Measurements from ENCODE around the gene SF1. TPM values are rescaled to one million over a fixed set of nuclear protein-coding genes. Genes with fewer than 3 reads are reported as not detected.

SF1 gene
- total RNA-seq, 1 donor from 2014 or later: 140 TPM

DNA sequence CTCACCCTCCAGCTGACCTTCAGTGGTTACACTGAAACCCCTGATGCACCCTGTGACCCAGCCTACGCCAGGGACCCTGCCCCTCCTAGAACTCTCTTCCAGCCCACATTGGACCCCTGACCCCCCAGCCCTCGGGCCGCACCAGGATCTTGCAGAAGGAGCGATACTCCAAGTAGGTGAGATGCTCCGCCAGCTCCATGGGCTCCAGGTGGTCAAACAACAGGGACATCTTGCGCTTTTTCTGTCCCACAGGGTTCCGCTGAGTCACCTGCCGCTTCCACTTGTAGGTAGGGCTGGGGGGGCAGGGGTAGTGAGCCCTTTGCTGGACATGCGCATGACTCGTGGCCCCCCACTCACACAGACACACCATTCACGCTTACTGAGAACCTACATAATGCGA is 38.5 kb downstream of the SF1 start:
- no peaks in the 10 kb centered on the region for H3K79me2 ChIP-seq (ENCODE audit: low read depth)
- peaks cover 26% of the 10 kb centered on the region for H4K20me1 ChIP-seq (ENCODE audit: low read depth)
- H3K4me3 Mint-ChIP-seq: no peak overlapping the region
- no peak overlapping the region for H3K9ac ChIP-seq
- H3K4me3 ChIP-seq: no peak overlapping the region
- H3K27me3 ChIP-seq: peaks cover 60% of the 10 kb centered on the region
- peaks cover 25% of the 10 kb centered on the region for H3K4me1 Mint-ChIP-seq
- H3K36me3 ChIP-seq: no peaks in the 10 kb centered on the region
- no peak overlapping the region for H3K27ac ChIP-seq
- H3K9me3 Mint-ChIP-seq: no peaks in the 10 kb centered on the region
- H3K4me1 ChIP-seq: peaks cover 14% of the 10 kb centered on the region
- peaks cover 34% of the 10 kb centered on the region for H3K27me3 Mint-ChIP-seq (ENCODE audit: insufficient read depth, low read depth)
- peaks cover 18% of the 10 kb centered on the region for H3F3A ChIP-seq (ENCODE audit: low read depth)
- H2AFZ ChIP-seq (replicated peaks): no peak overlapping the region
- no peaks in the 10 kb centered on the region for H3K9me3 ChIP-seq (ENCODE audit: low read depth)
- no peak for DNase-seq (ENCODE audit: low spot score)
- TF ChIP-seq EZH2phosphoT487 (IDR thresholded peaks at IDR 0.05): no peak
- TF ChIP-seq EZH2 (IDR thresholded peaks at IDR 0.05): no peak
- TF ChIP-seq, protein P1, sequence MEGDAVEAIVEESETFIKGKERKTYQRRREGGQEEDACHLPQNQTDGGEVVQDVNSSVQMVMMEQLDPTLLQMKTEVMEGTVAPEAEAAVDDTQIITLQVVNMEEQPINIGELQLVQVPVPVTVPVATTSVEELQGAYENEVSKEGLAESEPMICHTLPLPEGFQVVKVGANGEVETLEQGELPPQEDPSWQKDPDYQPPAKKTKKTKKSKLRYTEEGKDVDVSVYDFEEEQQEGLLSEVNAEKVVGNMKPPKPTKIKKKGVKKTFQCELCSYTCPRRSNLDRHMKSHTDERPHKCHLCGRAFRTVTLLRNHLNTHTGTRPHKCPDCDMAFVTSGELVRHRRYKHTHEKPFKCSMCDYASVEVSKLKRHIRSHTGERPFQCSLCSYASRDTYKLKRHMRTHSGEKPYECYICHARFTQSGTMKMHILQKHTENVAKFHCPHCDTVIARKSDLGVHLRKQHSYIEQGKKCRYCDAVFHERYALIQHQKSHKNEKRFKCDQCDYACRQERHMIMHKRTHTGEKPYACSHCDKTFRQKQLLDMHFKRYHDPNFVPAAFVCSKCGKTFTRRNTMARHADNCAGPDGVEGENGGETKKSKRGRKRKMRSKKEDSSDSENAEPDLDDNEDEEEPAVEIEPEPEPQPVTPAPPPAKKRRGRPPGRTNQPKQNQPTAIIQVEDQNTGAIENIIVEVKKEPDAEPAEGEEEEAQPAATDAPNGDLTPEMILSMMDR (IDR thresholded peaks at IDR 0.05): no peak
- no peak overlapping the region for H3K4me2 ChIP-seq
- H3K27ac Mint-ChIP-seq: no peak overlapping the region
- H3K36me3 Mint-ChIP-seq: no peaks in the 10 kb centered on the region

DNA sequence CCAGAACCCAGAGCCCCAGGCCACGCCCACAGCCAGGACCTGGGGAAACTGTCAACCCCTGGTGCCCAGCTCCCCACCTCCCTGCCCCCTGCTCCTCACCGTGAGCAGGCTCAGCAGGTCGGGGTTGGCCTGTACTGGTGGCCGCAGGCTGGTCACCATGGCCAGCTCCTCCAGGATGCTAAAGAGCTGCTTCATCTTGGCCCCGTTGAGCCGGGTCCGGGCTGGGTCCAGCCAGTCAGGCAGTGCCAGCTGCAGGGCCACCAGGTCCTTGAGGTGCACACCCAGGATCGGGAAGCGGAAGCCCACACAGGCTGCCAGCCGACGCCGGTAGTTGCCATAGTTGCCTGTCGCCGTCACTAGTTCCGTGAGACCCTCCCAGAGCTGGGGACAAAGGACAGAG is 41.7 kb downstream of the SF1 start:
- Histone ChIP-seq H3K36me3 (no peaks in the 10 kb centered on the region), H3K4me3 (no peak overlapping the region), H3K27me3 (peaks cover 28% of the 10 kb centered on the region), H2AFZ (replicated peaks) (no peak overlapping the region), H3K9ac (no peak overlapping the region), H3K4me2 (no peak overlapping the region), H3F3A (ENCODE audit: low read depth) (peaks cover 4% of the 10 kb centered on the region), H3K9me3 (ENCODE audit: low read depth) (no peaks in the 10 kb centered on the region), H3K27ac (no peak overlapping the region), H3K4me1 (no peaks in the 10 kb centered on the region), H3K79me2 (ENCODE audit: low read depth) (no peaks in the 10 kb centered on the region), H4K20me1 (ENCODE audit: low read depth) (peaks cover under 1% of the 10 kb centered on the region)
- DNase-seq (ENCODE audit: low spot score): peak; percentile 1
- Mint-ChIP-seq H3K9me3 (no peaks in the 10 kb centered on the region), H3K4me1 (peaks cover 22% of the 10 kb centered on the region), H3K27ac (no peak overlapping the region), H3K36me3 (peaks cover 2% of the 10 kb centered on the region), H3K27me3 (ENCODE audit: insufficient read depth, low read depth) (peaks cover 23% of the 10 kb centered on the region), H3K4me3 (no peak overlapping the region)
- no peak for TF ChIP-seq EZH2phosphoT487 (IDR thresholded peaks at IDR 0.05)
- TF ChIP-seq, protein P1 (IDR thresholded peaks at IDR 0.05): no peak
- no peak for TF ChIP-seq EZH2 (IDR thresholded peaks at IDR 0.05)

DNA sequence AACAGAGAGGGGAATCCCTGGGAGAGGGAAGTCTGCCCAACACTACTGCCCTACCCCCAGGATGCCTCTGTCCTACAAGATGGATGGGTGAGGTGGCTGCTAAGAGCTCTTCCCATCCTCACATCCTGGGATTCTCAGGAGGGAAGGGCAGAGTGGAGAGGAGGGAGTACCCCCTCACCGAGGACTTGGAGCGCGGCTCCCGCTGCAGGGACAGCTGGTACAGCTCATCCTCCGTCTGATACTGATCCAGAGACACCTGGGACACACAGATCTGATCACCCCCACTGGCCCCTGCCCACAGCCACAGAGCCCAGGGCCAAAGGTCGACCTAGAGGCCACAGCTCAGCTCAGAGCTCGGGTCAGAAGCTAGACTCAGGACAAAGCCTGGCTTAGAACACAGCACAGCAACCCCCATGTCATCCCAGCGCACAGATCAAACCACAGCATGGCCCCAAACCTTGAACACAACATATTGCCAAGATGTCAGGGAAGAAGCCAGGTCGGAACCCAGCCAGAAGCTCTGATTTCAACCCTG is 42.5 kb downstream of the SF1 start:
- no peak overlapping the region for H3K27ac ChIP-seq
- H3K4me1 ChIP-seq: no peaks in the 10 kb centered on the region
- H3K36me3 ChIP-seq: no peaks in the 10 kb centered on the region
- Mint-ChIP-seq H3K27me3 (ENCODE audit: insufficient read depth, low read depth) (peaks cover 15% of the 10 kb centered on the region), H3K9me3 (no peaks in the 10 kb centered on the region), H3K4me1 (peaks cover 20% of the 10 kb centered on the region), H3K27ac (no peak overlapping the region), H3K36me3 (peaks cover 2% of the 10 kb centered on the region), H3K4me3 (no peak overlapping the region)
- no peak overlapping the region for H3K9ac ChIP-seq
- peak; percentile 1 for DNase-seq (ENCODE audit: low spot score)
- no peaks in the 10 kb centered on the region for H4K20me1 ChIP-seq (ENCODE audit: low read depth)
- no peaks in the 10 kb centered on the region for H3K9me3 ChIP-seq (ENCODE audit: low read depth)
- peaks cover 20% of the 10 kb centered on the region for H3K27me3 ChIP-seq
- TF ChIP-seq EZH2phosphoT487 (IDR thresholded peaks at IDR 0.05): no peak
- TF ChIP-seq EZH2 (IDR thresholded peaks at IDR 0.05): no peak
- no peak overlapping the region for H2AFZ ChIP-seq (replicated peaks)
- H3F3A ChIP-seq (ENCODE audit: low read depth): peaks cover 6% of the 10 kb centered on the region
- H3K79me2 ChIP-seq (ENCODE audit: low read depth): no peaks in the 10 kb centered on the region
- H3K4me3 ChIP-seq: no peak overlapping the region
- H3K4me2 ChIP-seq: no peak overlapping the region

Data from neural progenitor cell (in vitro differentiated cells).